PFSK-1 (cell line): Measurements from ENCODE around the gene B3GLCT.

Experiments
- FOXP2 ChIP-seq: optimal IDR thresholded peaks from 2 replicates; pipeline ENCODE3; 2011; ENCODE audit warnings: borderline replicate concordance, control low read depth, inconsistent platforms; ENCODE audit not compliant: insufficient read depth; ENCODE audit errors: extremely low read length, extremely low read depth
- POLR2AphosphoS5 ChIP-seq: IDR thresholded peaks from 2 replicates; pipeline ENCODE4 v1.6.1; 2012; ENCODE audit warnings: low read depth, mild to moderate bottlenecking, control low read depth, low read length, moderate library complexity
- SIN3A ChIP-seq: IDR thresholded peaks from 2 replicates; pipeline ENCODE4 v1.6.1; 2012; ENCODE audit warnings: mild to moderate bottlenecking, low read length, moderate library complexity, borderline replicate concordance; ENCODE audit not compliant: insufficient read depth
- TAF1 ChIP-seq: IDR thresholded peaks from 2 replicates; pipeline ENCODE4 v1.6.1; 2012; ENCODE audit warnings: low read length, control low read depth, borderline replicate concordance; ENCODE audit not compliant: insufficient read depth
- TF ChIP-seq, protein P1 (sequence below), 2 experiments: IDR thresholded peaks; 2 replicates each; pipeline versions ENCODE4 v1.6.1 to v1.8.0; 2011 to 2012; ENCODE audit warnings: low read depth in 2 of 2, low read length in 2 of 2, control low read depth in 1 of 2, inconsistent platforms in 1 of 2, mild to moderate bottlenecking in 1 of 2, moderate library complexity in 1 of 2; ENCODE audit not compliant: insufficient read depth in 1 of 2

B3GLCT gene

DNA sequence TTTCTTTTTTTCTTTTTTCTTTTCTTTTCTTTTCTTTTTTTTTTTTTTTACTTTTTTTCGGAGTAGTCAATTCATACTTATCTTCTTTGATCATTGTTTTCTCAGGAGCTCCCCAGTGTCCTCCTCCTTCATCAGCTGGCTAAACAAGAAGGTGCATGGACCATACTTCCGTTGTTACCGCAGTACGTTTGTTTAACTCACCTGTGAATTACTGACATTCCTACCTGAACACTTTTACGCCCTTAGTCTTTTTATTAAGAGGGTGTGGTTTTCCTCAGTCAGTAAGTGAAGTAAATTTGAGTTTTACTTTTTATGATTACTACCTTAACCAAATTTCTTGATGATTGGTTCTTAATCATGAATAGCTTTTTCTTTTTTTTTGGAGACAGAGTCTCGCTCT lies 47.1 kb downstream of the B3GLCT start:
- TF ChIP-seq, protein P1, sequence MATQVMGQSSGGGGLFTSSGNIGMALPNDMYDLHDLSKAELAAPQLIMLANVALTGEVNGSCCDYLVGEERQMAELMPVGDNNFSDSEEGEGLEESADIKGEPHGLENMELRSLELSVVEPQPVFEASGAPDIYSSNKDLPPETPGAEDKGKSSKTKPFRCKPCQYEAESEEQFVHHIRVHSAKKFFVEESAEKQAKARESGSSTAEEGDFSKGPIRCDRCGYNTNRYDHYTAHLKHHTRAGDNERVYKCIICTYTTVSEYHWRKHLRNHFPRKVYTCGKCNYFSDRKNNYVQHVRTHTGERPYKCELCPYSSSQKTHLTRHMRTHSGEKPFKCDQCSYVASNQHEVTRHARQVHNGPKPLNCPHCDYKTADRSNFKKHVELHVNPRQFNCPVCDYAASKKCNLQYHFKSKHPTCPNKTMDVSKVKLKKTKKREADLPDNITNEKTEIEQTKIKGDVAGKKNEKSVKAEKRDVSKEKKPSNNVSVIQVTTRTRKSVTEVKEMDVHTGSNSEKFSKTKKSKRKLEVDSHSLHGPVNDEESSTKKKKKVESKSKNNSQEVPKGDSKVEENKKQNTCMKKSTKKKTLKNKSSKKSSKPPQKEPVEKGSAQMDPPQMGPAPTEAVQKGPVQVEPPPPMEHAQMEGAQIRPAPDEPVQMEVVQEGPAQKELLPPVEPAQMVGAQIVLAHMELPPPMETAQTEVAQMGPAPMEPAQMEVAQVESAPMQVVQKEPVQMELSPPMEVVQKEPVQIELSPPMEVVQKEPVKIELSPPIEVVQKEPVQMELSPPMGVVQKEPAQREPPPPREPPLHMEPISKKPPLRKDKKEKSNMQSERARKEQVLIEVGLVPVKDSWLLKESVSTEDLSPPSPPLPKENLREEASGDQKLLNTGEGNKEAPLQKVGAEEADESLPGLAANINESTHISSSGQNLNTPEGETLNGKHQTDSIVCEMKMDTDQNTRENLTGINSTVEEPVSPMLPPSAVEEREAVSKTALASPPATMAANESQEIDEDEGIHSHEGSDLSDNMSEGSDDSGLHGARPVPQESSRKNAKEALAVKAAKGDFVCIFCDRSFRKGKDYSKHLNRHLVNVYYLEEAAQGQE (IDR thresholded peaks at IDR 0.05; ENCODE audit: insufficient read depth in 1 of 2, low read depth in 2 of 2, low read length in 2 of 2) = no peak
- no peak for TF ChIP-seq SIN3A
- TF ChIP-seq TAF1 = no peak
- no peak for TF ChIP-seq FOXP2
- no peak for TF ChIP-seq POLR2AphosphoS5

DNA sequence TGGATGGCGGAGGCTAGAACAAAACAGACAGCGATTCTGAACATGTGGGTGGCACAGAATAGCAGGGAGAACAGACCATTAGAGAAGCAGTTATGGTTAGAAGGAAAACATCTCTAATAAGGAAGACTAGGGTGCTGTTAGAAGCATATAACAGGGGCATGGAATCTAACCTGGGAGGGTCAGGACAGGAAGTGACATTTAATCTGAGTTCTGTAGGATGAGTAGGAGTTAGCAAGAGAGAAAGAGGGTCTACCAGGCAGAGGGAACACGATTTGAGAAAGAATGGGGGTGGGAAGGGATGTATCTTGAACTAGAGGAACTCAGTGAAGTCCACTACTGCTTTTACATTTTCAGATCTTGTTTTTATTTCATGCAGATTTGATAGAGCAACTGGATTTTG lies 48.6 kb downstream of the B3GLCT start:
- TF ChIP-seq, protein P1 (IDR thresholded peaks at IDR 0.05; ENCODE audit: insufficient read depth in 1 of 2, low read depth in 2 of 2, low read length in 2 of 2) = no peak
- no peak for TF ChIP-seq TAF1
- no peak for TF ChIP-seq POLR2AphosphoS5
- no peak for TF ChIP-seq SIN3A
- TF ChIP-seq FOXP2 = no peak

- TF ChIP-seq FOXP2 (no peak), SIN3A (no peak), TAF1 (no peak), POLR2AphosphoS5 (no peak)
- TF ChIP-seq, protein P1 (IDR thresholded peaks at IDR 0.05; ENCODE audit: insufficient read depth in 1 of 2, low read depth in 2 of 2, low read length in 2 of 2) = no peak
Observed at GRCh38 chr13:31248965-31249539, 49.3 kb downstream of the B3GLCT start.

DNA sequence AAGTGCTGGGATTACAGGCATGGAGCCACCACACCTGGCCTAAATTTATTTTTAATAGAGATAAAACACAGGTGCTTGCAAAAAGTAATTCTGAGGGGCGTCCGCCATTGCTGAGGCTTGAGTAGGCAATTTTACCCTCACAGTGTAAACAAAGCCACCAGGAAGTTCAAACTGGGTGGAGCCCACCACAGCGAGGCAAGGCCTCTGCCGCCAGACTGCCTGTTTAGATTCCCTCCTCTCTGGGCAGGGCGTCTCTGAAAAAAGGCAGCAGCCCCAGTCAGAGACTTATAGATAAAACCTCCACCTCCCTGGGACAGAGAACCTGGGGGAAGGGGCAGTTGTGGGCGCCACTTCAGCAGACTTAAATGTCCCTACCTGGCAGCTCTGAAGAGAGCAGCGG lies 50.7 kb downstream of the B3GLCT start:
- TF ChIP-seq SIN3A = no peak
- no peak for TF ChIP-seq TAF1
- TF ChIP-seq POLR2AphosphoS5 = no peak
- no peak for TF ChIP-seq FOXP2
- TF ChIP-seq, protein P1 (IDR thresholded peaks at IDR 0.05; ENCODE audit: insufficient read depth in 1 of 2, low read depth in 2 of 2, low read length in 2 of 2) = no peak

GRCh38 chr13:31261241-31261640 lies 61.5 kb downstream of the B3GLCT start:
- TF ChIP-seq TAF1 = no peak
- no peak for TF ChIP-seq SIN3A
- TF ChIP-seq, protein P1 (IDR thresholded peaks at IDR 0.05; ENCODE audit: insufficient read depth in 1 of 2, low read depth in 2 of 2, low read length in 2 of 2) = no peak
